Kidney (tissue), 14 donors: ENCODE measurements around the gene HDLBP. TPM values are rescaled to one million over a fixed set of nuclear protein-coding genes. Genes with fewer than 3 reads are reported as not detected.

ENCODE experiments used
- DNase-seq, 5 donors: peaks; one replicate each; pipeline ENCODE4 v3.0.0-alpha.2; 2013 to 2020
- FAIRE-seq: peaks from 2 replicates; lab custom pipeline; 2012; peaks lifted over from hg19 to GRCh38; lab: Jason Lieb, UNC
- H3K27ac ChIP-seq, 2 donors: one replicate each; pipeline ENCODE4 v1.7.0; 2013; ENCODE audit warnings: low read depth in 2 of 2, low read length in 2 of 2, inconsistent platforms in 1 of 2
- H3K27me3 ChIP-seq: one replicate; pipeline ENCODE4 v1.7.1; 2013; ENCODE audit warnings: low read length, inconsistent platforms; ENCODE audit not compliant: control insufficient read depth, insufficient read depth
- H3K36me3 ChIP-seq, 3 donors: one replicate each; pipeline versions ENCODE4 v1.7.0 to v1.7.1; 2013; ENCODE audit warnings: low read length in 3 of 3, control low read depth in 1 of 3, inconsistent platforms in 1 of 3; ENCODE audit not compliant: insufficient read depth in 3 of 3, control insufficient read depth in 2 of 3
- H3K4me1 ChIP-seq, 3 donors: one replicate each; pipeline versions ENCODE4 v1.7.0 to v1.7.1; 2013; ENCODE audit warnings: low read length in 3 of 3, inconsistent platforms in 1 of 3, low read depth in 1 of 3; ENCODE audit not compliant: control insufficient read depth in 2 of 3, insufficient read depth in 2 of 3
- H3K4me3 ChIP-seq, 3 donors: one replicate each; pipeline versions ENCODE4 v1.7.0 to v1.8.1; 2013; ENCODE audit warnings: low read length in 3 of 3, control low read depth in 1 of 3, inconsistent platforms in 1 of 3
- H3K9ac ChIP-seq, 3 donors: one replicate each; pipeline versions ENCODE4 v1.7.0 to v1.7.1; 2013; ENCODE audit warnings: low read length in 3 of 3, control low read depth in 1 of 3, inconsistent platforms in 1 of 3
- H3K9me3 ChIP-seq, 3 donors: one replicate each; pipeline versions ENCODE4 v1.7.0 to v1.7.1; 2013; ENCODE audit warnings: low read length in 3 of 3, control low read depth in 1 of 3, inconsistent platforms in 1 of 3; ENCODE audit not compliant: control insufficient read depth in 2 of 3, insufficient read depth in 1 of 3
- CTCF ChIP-seq: IDR thresholded peaks from 3 replicates; pipeline ENCODE4 v1.5.1; 2012; ENCODE audit warnings: mild to moderate bottlenecking, moderate library complexity, borderline replicate concordance; ENCODE audit not compliant: insufficient read depth; ENCODE audit errors: extremely low read depth
- intact Hi-C: fragments of 100-400 bp; cut with DNase I; formaldehyde crosslinking; loops from one replicate; pipeline ENCODE4 v1.11.1; 2022
- polyA plus RNA-seq: library from polyadenylated mRNA; stranded (reverse); fragments of 350-450 nt; fragmentation: Illumina TruSeq; extraction: RNeasy Lipid Tissue Mini Kit (QIAGEN cat#74804); gene quantifications from one replicate; pipeline ENCODE4 v1.2.3, GENCODE V29; 2014; ENCODE audit warnings: low read depth, low replicate concordance; ENCODE audit not compliant: insufficient read depth
- total RNA-seq: library from RNA; stranded (reverse); fragmentation: NEBNext Ultra II Directional; extraction: Animal tissue kit (Norgen Biotek cat#: 25700); gene quantifications from one replicate; pipeline ENCODE4 v1.2.1, GENCODE V29; 2021
- donor health status: control.
- donor health status: control.
- donor health status: control.
- donor health status: control.
- donor health status: control.
- donor health status: DM: yes; HTN: yes; CAD: no.
- donor health status: Normal renal cell carcinoma (clear cell type).

HDLBP gene
- total and polyA plus RNA-seq, 2 donors from 2014 or later = 256 to 356 TPM

- Histone ChIP-seq H3K36me3 (no peaks in the 10 kb centered on the region), H3K27me3 (no peaks in the 10 kb centered on the region), H3K4me1 (peaks cover 0 to 13% (median 9%) of the 10 kb centered on the region in 3 donors), H3K4me3 (no peak overlapping the region), H3K9ac (no peak overlapping the region), H3K9me3 (no peaks in the 10 kb centered on the region), H3K27ac (no peak overlapping the region)
- FAIRE-seq = no peak
- no peak for TF ChIP-seq CTCF
- no peak for DNase-seq
- intact Hi-C loops = no loop called here
Observed at GRCh38 chr2:241275504-241275903, 40.0 kb downstream of the HDLBP start.

- no peak for TF ChIP-seq CTCF
- no peak for DNase-seq
- FAIRE-seq = no peak
- intact Hi-C loops = no loop called here
- Histone ChIP-seq H3K9ac (no peak overlapping the region), H3K4me3 (no peak overlapping the region), H3K9me3 (no peaks in the 10 kb centered on the region), H3K27me3 (no peaks in the 10 kb centered on the region), H3K36me3 (no peaks in the 10 kb centered on the region), H3K27ac (no peak overlapping the region), H3K4me1 (peaks cover 0 to 22% (median 15%) of the 10 kb centered on the region in 3 donors)
Observed at GRCh38 chr2:241274127-241274526, 41.3 kb downstream of the HDLBP start.

GRCh38 chr2:241273210-241274020 is 42.1 kb downstream of the HDLBP start:
- no peak for FAIRE-seq
- DNase-seq = peak in 1 of 5 donors; percentile 50
- no peak for TF ChIP-seq CTCF
- peak overlapping the region in 1 of 2 donors; percentile 65 for H3K27ac ChIP-seq
- H3K36me3 ChIP-seq = no peaks in the 10 kb centered on the region
- H3K4me1 ChIP-seq = peaks cover 0 to 26% (median 15%) of the 10 kb centered on the region in 3 donors
- peak overlapping the region; percentile 23 to 67 (median 44) for H3K9ac ChIP-seq
- no peaks in the 10 kb centered on the region for H3K27me3 ChIP-seq
- peak overlapping the region; percentile 57 to 72 (median 63) for H3K4me3 ChIP-seq
- H3K9me3 ChIP-seq = no peaks in the 10 kb centered on the region
- intact Hi-C loops = no loop called here
